Lower leg skin (tissue), 3 donors: ENCODE data around the gene SLC6A12.

Experiments
- POLR2A ChIP-seq, 2 donors: fragments of 450-650 bp; IDR thresholded peaks; one replicate each; pipeline ENCODE4 v1.6.1; 2016 to 2017; ENCODE audit warnings: antibody characterized with exemption in 2 of 2, mild to moderate bottlenecking in 1 of 2, moderate library complexity in 1 of 2
- TF ChIP-seq, protein P1 (sequence below), 3 donors: fragments of 450-650 bp; IDR thresholded peaks; one replicate each; pipeline ENCODE4 v1.5.1; 2016; ENCODE audit warnings: antibody characterized with exemption in 3 of 3, mild to moderate bottlenecking in 3 of 3, moderate library complexity in 2 of 3

DNA sequence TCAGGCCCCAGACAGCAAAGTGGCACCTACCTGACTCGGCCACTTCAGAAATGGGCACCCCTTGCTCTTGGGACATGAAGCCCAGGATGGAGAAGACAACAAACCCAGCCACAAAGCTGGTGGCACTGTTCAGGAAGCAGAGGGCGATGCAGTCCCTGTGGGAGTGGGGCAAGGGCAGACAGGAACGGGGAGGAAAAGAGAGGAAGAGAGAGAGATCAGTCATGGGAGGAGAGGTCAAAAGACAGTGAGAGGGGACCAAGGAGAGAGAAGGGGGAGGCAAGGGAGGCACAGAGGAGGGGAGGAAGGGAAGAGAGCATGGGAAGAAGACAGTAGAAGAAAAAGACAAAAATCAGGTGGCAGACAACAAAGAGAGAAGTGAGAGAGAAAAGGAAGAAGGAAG lies 16.6 kb downstream of the SLC6A12 start:
- TF ChIP-seq, protein P1, sequence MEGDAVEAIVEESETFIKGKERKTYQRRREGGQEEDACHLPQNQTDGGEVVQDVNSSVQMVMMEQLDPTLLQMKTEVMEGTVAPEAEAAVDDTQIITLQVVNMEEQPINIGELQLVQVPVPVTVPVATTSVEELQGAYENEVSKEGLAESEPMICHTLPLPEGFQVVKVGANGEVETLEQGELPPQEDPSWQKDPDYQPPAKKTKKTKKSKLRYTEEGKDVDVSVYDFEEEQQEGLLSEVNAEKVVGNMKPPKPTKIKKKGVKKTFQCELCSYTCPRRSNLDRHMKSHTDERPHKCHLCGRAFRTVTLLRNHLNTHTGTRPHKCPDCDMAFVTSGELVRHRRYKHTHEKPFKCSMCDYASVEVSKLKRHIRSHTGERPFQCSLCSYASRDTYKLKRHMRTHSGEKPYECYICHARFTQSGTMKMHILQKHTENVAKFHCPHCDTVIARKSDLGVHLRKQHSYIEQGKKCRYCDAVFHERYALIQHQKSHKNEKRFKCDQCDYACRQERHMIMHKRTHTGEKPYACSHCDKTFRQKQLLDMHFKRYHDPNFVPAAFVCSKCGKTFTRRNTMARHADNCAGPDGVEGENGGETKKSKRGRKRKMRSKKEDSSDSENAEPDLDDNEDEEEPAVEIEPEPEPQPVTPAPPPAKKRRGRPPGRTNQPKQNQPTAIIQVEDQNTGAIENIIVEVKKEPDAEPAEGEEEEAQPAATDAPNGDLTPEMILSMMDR (IDR thresholded peaks at IDR 0.05), result no peak
- no peak for TF ChIP-seq POLR2A (IDR thresholded peaks at IDR 0.05)
